HG03060 (cell line): ENCODE results near the gene GOLGA5.
A peak's percentile ranks its signal among the peaks of the same experiment; 100 is the strongest.
"Not testable (repeated sequence)": the region's sequence is repeated elsewhere in the genome, so short reads cannot be mapped to it uniquely, and the experiment has no call there.

Experiments used
- ATAC-seq: cut with Tn5 transposase; IDR thresholded peaks from one replicate; pipeline ENCODE4 v1.9.1; 2021; ENCODE audit warnings: low read depth, moderate number of reproducible peaks; ENCODE audit not compliant: unreplicated experiment

Gene GOLGA5

GRCh38 chr14:92775292-92775691 lies 18.8 kb upstream of the GOLGA5 start:
- ATAC-seq = peak; percentile 97

GRCh38 chr14:92778868-92779565 lies 15.1 kb upstream of the GOLGA5 start:
- ATAC-seq = not testable (repeated sequence)

GRCh38 chr14:92780444-92781232 lies 13.5 kb upstream of the GOLGA5 start:
- ATAC-seq = no peak

GRCh38 chr14:92781350-92781749 lies 12.8 kb upstream of the GOLGA5 start:
- ATAC-seq = no peak

GRCh38 chr14:92783813-92784431 lies 10.2 kb upstream of the GOLGA5 start:
- no peak for ATAC-seq

GRCh38 chr14:92785667-92786426 lies 8.3 kb upstream of the GOLGA5 start:
- ATAC-seq = no peak

GRCh38 chr14:92786427-92786756 lies 7.7 kb upstream of the GOLGA5 start:
- ATAC-seq = no peak

- no peak for ATAC-seq
Observed at GRCh38 chr14:92787554-92787953, 6.6 kb upstream of the GOLGA5 start.

- no peak for ATAC-seq
Observed at GRCh38 chr14:92789457-92790089, 4.5 kb upstream of the GOLGA5 start.

- no peak for ATAC-seq
Observed at GRCh38 chr14:92792885-92793284, 1.2 kb upstream of the GOLGA5 start.

GRCh38 chr14:92794547-92794941 lies 439 bp downstream of the GOLGA5 start:
- ATAC-seq = no peak

GRCh38 chr14:92794961-92795360 lies 856 bp downstream of the GOLGA5 start:
- no peak for ATAC-seq

- ATAC-seq = no peak
Observed at GRCh38 chr14:92797935-92798653, 4.0 kb downstream of the GOLGA5 start.

GRCh38 chr14:92798811-92799210 lies 4.7 kb downstream of the GOLGA5 start:
- ATAC-seq = no peak

- ATAC-seq = no peak
Observed at GRCh38 chr14:92800012-92800411, 5.9 kb downstream of the GOLGA5 start.

- no peak for ATAC-seq
Observed at GRCh38 chr14:92800525-92800924, 6.4 kb downstream of the GOLGA5 start.

- ATAC-seq = no peak
Observed at GRCh38 chr14:92801917-92802316, 7.8 kb downstream of the GOLGA5 start.

GRCh38 chr14:92802678-92803077 lies 8.6 kb downstream of the GOLGA5 start:
- ATAC-seq = no peak

- no peak for ATAC-seq
Observed at GRCh38 chr14:92813201-92813600, 19.1 kb downstream of the GOLGA5 start.
